Esophagus muscularis mucosa (tissue), 4 donors: ENCODE results near the gene URI1. TPM values are rescaled to one million over a fixed set of nuclear protein-coding genes. Genes with fewer than 3 reads are reported as not detected.

Experiments used
- DNase-seq: peaks from one replicate; pipeline ENCODE4 v3.0.0-alpha.2; 2017; ENCODE audit errors: extremely low spot score
- H3K27ac ChIP-seq, 4 donors: fragments of 200-600 bp; sonication (generic); replicated peaks in 1 of 4; 1 replicate in 3 of 4; 2 replicates in 1 of 4; pipeline ENCODE4 v1.5.1; 2016 to 2019; ENCODE audit warnings: mild to moderate bottlenecking in 1 of 4
- H3K27me3 ChIP-seq, 4 donors: fragments of 200-600 bp; sonication (generic); one replicate each; pipeline versions ENCODE4 v1.5.1 to v1.6.0; 2016 to 2019
- H3K36me3 ChIP-seq, 4 donors: fragments of 200-600 bp; sonication (generic); one replicate each; pipeline ENCODE4 v1.5.1; 2016 to 2019
- H3K4me1 ChIP-seq, 4 donors: fragments of 200-600 bp; sonication (generic); one replicate each; pipeline ENCODE4 v1.5.1; 2016 to 2019
- H3K4me3 ChIP-seq, 4 donors: fragments of 200-600 bp; sonication (generic); 1 replicate in 2 of 4; 2 replicates in 2 of 4; pipeline ENCODE4 v1.5.1; 2016 to 2019; ENCODE audit warnings: mild to moderate bottlenecking in 4 of 4, moderate library complexity in 1 of 4
- H3K9me3 ChIP-seq, 4 donors: fragments of 200-600 bp; sonication (generic); 1 replicate in 3 of 4; 2 replicates in 1 of 4; pipeline ENCODE4 v1.5.1; 2016 to 2019
- EP300 ChIP-seq: sonication (generic); formaldehyde crosslinking; IDR thresholded peaks from one replicate; pipeline ENCODE4 v1.6.1; 2017; ENCODE audit warnings: antibody characterized with exemption
- POLR2A ChIP-seq: fragments of 450-650 bp; IDR thresholded peaks from one replicate; pipeline ENCODE4 v1.6.1; 2017; ENCODE audit warnings: antibody characterized with exemption, moderate library complexity, mild to moderate bottlenecking, low read depth
- POLR2AphosphoS5 ChIP-seq, 2 donors: sonication (generic); formaldehyde crosslinking; IDR thresholded peaks; one replicate each; pipeline ENCODE4 v1.6.1; 2017; ENCODE audit warnings: antibody characterized with exemption in 2 of 2
- WGBS: methylation state at CpG from one replicate; pipeline ENCODE4 v1.1.5; 2018; 5-methylcytosine and 5-hydroxymethylcytosine counted together
- intact Hi-C: fragments of 100-400 bp; cut with DNase I; formaldehyde crosslinking; loops from one replicate; pipeline ENCODE4 v1.15.1; 2023
- total RNA-seq, 4 donors: library from RNA; depleted of rRNA; stranded (reverse); fragments of >200 nt; gene quantifications; one replicate each; pipeline versions ENCODE4 v1.1.0 to v1.2.1, GENCODE V29; 2016
- TF ChIP-seq, protein P1 (sequence below), 3 experiments: fragments of 200-600 bp in 2 of 3; fragments of 450-650 bp in 1 of 3; sonication (generic) in 2 of 3; IDR thresholded peaks; one replicate each; pipeline ENCODE4 v1.5.1; 2017 to 2019; ENCODE audit warnings: antibody characterized with exemption in 3 of 3, mild to moderate bottlenecking in 2 of 3, moderate library complexity in 1 of 3

URI1 gene
- total RNA-seq, 4 donors from 2014 or later, result 56.4 to 67.8 (median 59.8) TPM

DNA sequence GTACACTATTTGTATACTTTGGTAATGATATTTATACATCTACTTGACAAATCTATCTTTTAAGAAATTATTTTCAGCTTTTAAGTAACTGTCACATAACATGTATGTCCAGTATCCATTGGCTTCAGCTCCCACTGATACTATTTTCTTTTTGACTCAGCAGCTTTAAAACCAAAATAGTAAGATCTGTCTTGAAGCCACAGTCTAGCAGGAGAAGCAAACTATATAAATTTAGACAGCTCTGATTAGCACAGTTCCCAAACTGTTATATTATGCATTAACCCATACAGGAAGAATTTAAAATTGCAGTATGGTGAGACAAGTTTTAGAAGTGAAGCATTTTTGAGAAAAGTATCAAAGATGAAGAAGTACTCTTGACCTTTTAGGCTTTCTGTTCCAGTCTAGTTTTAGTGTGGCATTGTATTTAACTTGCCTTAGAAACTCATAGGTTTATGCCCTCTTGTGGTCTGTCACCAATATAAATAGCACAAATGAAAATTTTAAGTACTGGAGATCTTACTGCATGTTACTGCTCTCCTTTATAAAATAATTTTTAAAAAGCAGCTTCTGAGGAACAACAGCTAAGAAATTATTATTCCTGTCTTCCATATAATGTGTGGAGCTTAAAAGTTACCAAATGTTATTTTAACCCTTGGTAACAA, 24.7 kb downstream of the URI1 start:
- no peaks in the 10 kb centered on the region for H3K27me3 ChIP-seq
- intact Hi-C loops, result no loop called here
- peaks cover 34 to 61% (median 51%) of the 10 kb centered on the region in 4 donors for H3K4me1 ChIP-seq
- no peaks in the 10 kb centered on the region for H3K36me3 ChIP-seq
- no peak overlapping the region for H3K4me3 ChIP-seq
- no peaks in the 10 kb centered on the region for H3K9me3 ChIP-seq
- no peak overlapping the region for H3K27ac ChIP-seq
- TF ChIP-seq POLR2AphosphoS5 (IDR thresholded peaks at IDR 0.05) (no peak), POLR2A (no peak)
- TF ChIP-seq, protein P1, sequence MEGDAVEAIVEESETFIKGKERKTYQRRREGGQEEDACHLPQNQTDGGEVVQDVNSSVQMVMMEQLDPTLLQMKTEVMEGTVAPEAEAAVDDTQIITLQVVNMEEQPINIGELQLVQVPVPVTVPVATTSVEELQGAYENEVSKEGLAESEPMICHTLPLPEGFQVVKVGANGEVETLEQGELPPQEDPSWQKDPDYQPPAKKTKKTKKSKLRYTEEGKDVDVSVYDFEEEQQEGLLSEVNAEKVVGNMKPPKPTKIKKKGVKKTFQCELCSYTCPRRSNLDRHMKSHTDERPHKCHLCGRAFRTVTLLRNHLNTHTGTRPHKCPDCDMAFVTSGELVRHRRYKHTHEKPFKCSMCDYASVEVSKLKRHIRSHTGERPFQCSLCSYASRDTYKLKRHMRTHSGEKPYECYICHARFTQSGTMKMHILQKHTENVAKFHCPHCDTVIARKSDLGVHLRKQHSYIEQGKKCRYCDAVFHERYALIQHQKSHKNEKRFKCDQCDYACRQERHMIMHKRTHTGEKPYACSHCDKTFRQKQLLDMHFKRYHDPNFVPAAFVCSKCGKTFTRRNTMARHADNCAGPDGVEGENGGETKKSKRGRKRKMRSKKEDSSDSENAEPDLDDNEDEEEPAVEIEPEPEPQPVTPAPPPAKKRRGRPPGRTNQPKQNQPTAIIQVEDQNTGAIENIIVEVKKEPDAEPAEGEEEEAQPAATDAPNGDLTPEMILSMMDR (IDR thresholded peaks at IDR 0.05), result peak in 2 of 3 experiments; percentile 8 to 14
- DNase-seq, result no peak

DNA sequence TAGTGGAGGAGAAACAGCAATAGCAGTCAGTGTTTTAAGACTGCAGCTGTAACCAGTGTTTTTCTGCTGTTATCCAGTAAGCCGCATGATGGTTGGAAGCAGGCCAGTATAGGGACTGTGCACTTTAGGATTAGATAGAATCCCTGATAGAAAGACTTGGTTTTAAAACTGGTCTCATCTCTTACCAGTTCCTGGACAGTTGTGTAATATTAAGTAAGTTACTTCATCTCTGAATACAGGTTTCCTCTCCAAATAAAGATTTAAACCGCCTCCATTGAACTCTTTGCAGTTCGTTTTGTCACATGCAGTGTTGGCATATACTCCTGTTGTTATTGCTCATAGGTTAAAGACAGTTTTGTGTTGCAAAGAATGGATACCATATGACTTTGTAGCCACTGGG, 25.6 kb downstream of the URI1 start:
- H3K27ac ChIP-seq, result no peak overlapping the region
- H3K36me3 ChIP-seq, result no peaks in the 10 kb centered on the region
- DNase-seq, result no peak
- no peaks in the 10 kb centered on the region for H3K9me3 ChIP-seq
- TF ChIP-seq POLR2AphosphoS5 (IDR thresholded peaks at IDR 0.05), result no peak
- WGBS, result 49% methylated on average over 3 of the region's 3 CpGs
- H3K4me1 ChIP-seq, result peaks cover 35 to 69% (median 51%) of the 10 kb centered on the region in 4 donors
- no peaks in the 10 kb centered on the region for H3K27me3 ChIP-seq
- H3K4me3 ChIP-seq, result no peak overlapping the region
- intact Hi-C loops, result no loop called here

DNA sequence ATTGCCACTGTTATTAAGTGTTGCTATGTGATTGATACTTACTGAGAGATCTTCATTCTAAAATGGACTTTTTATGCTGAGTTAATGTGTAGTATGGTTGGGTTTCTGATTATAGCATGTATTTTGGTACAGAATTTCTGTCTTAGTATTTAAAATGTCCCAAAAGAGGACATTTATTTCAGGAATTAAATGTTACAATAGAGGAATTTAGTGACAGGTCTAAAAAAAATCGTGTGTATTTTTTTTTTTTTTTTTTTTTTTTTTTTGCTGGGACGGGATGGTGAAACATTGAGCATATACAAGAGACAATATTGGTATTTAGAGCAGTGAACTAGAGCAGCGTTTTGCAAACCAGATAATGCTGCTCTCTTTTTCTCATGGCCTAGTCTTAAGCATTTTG, 27.9 kb downstream of the URI1 start:
- Histone ChIP-seq H3K9me3 (no peaks in the 10 kb centered on the region), H3K27ac (no peak overlapping the region), H3K36me3 (no peaks in the 10 kb centered on the region), H3K27me3 (no peaks in the 10 kb centered on the region), H3K4me3 (no peak overlapping the region), H3K4me1 (peaks cover 30 to 61% (median 36%) of the 10 kb centered on the region in 4 donors)
- WGBS, result 55% methylated on average over 3 of the region's 3 CpGs
- DNase-seq, result no peak
- TF ChIP-seq, protein P1 (IDR thresholded peaks at IDR 0.05), result no peak
- TF ChIP-seq EP300, result no peak
- TF ChIP-seq POLR2A, result no peak
- no peak for TF ChIP-seq POLR2AphosphoS5 (IDR thresholded peaks at IDR 0.05)
- intact Hi-C loops, result no loop called here

DNA sequence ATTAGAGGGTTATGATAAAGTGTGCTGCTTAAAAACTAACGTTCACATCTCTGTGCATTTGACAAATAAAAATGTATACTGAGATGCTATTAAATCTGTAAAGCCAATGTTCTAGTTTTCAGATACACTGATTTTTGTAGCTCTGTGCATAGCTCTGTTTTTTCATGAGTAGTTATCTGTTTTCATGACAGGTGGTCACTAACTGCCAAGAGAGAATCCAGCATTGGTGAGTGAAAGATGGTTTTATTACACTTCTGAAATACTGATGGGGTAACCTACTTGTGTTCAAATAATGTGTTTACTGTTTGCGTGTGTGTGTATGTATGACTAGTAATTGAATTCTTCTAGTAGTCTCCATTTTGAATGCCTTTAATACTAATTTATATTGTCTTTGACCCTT, 29.0 kb downstream of the URI1 start:
- H3K27me3 ChIP-seq, result no peaks in the 10 kb centered on the region
- WGBS, result 84% methylated on average over 2 of the region's 2 CpGs
- intact Hi-C loops, result no loop called here
- no peak for DNase-seq
- no peaks in the 10 kb centered on the region for H3K9me3 ChIP-seq
- TF ChIP-seq POLR2AphosphoS5 (IDR thresholded peaks at IDR 0.05) (no peak), POLR2A (no peak), EP300 (no peak)
- TF ChIP-seq, protein P1 (IDR thresholded peaks at IDR 0.05), result no peak
- H3K4me1 ChIP-seq, result peaks cover 26 to 51% (median 30%) of the 10 kb centered on the region in 4 donors
- H3K36me3 ChIP-seq, result no peaks in the 10 kb centered on the region
- H3K4me3 ChIP-seq, result no peak overlapping the region
- H3K27ac ChIP-seq, result no peak overlapping the region

DNA sequence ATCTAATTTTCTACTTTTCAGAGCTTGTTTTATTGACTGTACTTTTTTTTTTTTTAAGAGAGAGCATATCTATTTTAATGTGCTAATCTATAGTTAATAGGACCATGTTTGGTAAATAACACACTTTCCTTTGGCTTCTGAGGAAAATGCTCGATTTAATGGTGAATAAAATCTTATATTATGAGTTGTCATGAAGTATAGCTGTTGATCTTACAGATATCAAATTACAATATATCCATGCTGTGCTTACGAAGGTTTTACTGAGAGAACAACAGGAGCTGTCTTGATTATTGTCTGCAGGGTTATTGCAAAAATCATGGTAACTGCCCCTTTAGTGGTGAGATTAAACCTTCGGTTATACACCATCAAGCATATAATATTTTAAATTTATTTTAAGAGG, 29.6 kb downstream of the URI1 start:
- no peak for DNase-seq
- Histone ChIP-seq H3K4me1 (peaks cover 19 to 45% (median 23%) of the 10 kb centered on the region in 4 donors), H3K27me3 (no peaks in the 10 kb centered on the region), H3K4me3 (no peak overlapping the region), H3K36me3 (no peaks in the 10 kb centered on the region), H3K9me3 (no peaks in the 10 kb centered on the region), H3K27ac (no peak overlapping the region)
- TF ChIP-seq EP300 (no peak), POLR2AphosphoS5 (IDR thresholded peaks at IDR 0.05) (no peak), POLR2A (no peak)
- TF ChIP-seq, protein P1 (IDR thresholded peaks at IDR 0.05), result no peak
- intact Hi-C loops, result no loop called here
- 91% methylated on average over 3 of the region's 3 CpGs for WGBS
